ENCODE results near the gene ZFP91.
A peak's percentile ranks its signal among the peaks of the same experiment; 100 is the strongest.

ZFP91 gene

DNA sequence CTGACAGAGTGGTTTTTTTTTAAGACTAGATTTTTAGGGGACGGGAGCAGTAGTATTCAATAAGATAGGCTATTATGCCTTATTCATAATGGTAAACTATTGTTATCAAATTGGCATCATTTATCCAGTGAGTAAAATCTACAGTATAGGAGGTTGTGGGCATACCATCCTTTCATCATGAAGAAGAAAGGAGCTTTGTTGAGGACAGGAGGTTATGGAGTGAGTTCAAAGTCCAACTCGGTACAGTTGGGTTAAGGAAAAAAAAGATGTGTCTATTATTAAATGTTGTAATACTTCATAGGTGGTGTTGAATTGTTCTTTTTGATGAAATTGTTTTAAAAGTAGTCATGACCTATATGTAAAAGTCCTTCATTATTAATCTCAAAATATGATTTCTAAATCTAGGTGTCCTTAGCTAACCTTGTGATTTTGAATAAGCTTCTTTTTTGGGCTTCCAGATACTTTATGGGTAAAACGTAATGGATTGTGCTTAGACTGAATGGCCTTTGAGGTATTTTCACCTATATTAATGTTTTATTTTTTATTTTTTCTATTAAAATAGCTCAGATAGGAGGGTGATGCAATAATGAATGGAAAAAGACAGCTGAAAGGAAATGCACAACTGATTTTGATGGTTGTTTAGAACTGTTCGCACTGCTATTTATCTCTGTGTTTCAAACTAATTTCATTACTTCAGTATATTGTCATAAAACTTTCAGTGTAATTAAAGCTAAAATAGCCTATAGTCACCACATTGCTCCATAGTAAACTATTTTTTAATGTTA is 28.3 kb downstream of the ZFP91 start:
- peak overlapping the region; percentile 3 for H3K27ac Mint-ChIP-seq
- DNase-seq (no peak), ATAC-seq (no peak)
- no peak overlapping the region for H3K4me3 Mint-ChIP-seq
- H3K4me1 Mint-ChIP-seq = peaks cover 59% of the 10 kb centered on the region
- no peaks in the 10 kb centered on the region for H3K9me3 Mint-ChIP-seq
- H3K36me3 Mint-ChIP-seq (ENCODE audit: low read depth) = peaks cover 56% of the 10 kb centered on the region
- H3K27me3 Mint-ChIP-seq = no peaks in the 10 kb centered on the region

DNA sequence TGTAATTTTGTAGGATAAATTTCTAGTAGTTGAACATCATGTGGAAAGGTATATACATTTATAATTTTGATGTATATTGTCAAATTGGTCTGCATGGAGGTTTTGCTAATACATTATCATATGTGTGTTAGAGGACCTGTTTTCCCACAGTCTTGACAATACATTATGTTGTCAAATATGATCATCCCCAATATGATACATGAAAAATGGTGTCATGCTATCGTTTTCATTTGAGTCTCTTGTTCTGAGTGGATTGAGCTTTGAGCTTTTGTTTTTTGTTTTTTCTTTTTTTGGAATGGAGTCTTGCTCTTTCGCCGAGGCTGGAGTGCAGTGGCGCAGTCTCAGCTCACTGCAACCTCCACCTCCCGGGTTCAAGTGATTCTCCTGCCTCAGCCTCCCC is 29.5 kb downstream of the ZFP91 start:
- no peak overlapping the region for H3K4me3 Mint-ChIP-seq
- peaks cover 56% of the 10 kb centered on the region for H3K36me3 Mint-ChIP-seq (ENCODE audit: low read depth)
- H3K4me1 Mint-ChIP-seq = peaks cover 56% of the 10 kb centered on the region
- no peaks in the 10 kb centered on the region for H3K27me3 Mint-ChIP-seq
- DNase-seq = no peak
- H3K9me3 Mint-ChIP-seq = no peaks in the 10 kb centered on the region
- no peak for ATAC-seq
- H3K27ac Mint-ChIP-seq = no peak overlapping the region

DNA sequence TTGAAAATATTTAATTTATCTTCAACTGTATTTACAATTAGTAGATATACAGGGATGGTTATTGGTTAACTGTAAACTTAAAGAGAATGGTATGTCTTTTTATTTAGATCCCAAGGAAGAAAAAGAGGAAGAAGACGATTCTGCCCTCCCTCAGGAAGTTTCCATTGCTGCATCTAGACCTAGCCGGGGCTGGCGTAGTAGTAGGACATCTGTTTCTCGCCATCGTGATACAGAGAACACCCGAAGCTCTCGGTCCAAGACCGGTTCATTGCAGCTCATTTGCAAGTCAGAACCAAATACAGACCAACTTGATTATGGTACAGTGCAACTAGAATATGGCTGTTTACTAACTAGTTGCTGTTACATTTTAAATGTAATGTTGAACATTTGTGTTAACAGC is 30.9 kb downstream of the ZFP91 start:
- no peaks in the 10 kb centered on the region for H3K9me3 Mint-ChIP-seq
- ATAC-seq (no peak), DNase-seq (no peak)
- H3K27me3 Mint-ChIP-seq = no peaks in the 10 kb centered on the region
- peaks cover 56% of the 10 kb centered on the region for H3K36me3 Mint-ChIP-seq (ENCODE audit: low read depth)
- no peak overlapping the region for H3K4me3 Mint-ChIP-seq
- H3K27ac Mint-ChIP-seq = no peak overlapping the region
- peaks cover 44% of the 10 kb centered on the region for H3K4me1 Mint-ChIP-seq

DNA sequence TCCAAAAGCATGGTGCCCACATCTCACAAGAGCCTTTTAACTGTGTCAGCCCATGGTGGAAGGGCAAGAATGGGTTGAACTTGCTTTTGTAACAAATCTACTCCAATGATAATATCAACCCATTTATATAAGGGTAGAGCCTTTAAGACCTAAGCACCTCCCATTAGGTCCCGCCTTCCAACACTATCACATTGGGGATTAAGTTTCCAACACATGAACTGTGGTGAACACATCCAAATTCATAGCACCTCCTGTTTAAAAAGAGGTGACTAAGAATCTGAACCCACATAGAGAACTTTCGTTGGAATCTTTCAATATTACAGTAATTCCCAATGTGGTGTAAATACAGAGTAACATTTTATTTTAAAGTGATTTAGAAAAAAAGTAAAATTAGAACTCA is 34.4 kb downstream of the ZFP91 start:
- Mint-ChIP-seq H3K4me3 (no peak overlapping the region), H3K9me3 (no peaks in the 10 kb centered on the region), H3K36me3 (ENCODE audit: low read depth) (peaks cover 73% of the 10 kb centered on the region), H3K27ac (no peak overlapping the region), H3K27me3 (no peaks in the 10 kb centered on the region), H3K4me1 (peaks cover 20% of the 10 kb centered on the region)
- no peak for ATAC-seq
- DNase-seq = no peak

DNA sequence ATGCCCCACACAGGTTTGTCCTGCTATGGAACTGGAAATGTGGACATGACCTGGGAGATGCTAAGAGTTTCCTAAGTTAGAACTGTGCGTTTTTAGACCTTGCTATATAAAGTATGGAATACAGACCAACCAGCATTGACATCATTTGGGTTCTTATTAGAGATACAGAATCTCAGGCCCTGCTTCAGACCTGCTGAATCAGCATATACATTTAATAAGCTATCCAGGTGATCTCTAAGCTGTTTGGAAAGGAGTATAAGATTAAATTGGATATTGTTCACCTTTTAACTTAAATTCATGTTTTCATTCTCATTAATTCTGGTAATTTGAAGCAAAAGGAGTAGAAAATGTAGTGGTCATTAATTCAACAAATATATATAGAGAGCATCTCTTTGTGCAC is 36.7 kb downstream of the ZFP91 start:
- Mint-ChIP-seq H3K4me3 (no peak overlapping the region), H3K27me3 (no peaks in the 10 kb centered on the region), H3K36me3 (ENCODE audit: low read depth) (peaks cover 83% of the 10 kb centered on the region), H3K4me1 (peaks cover 17% of the 10 kb centered on the region), H3K27ac (no peak overlapping the region), H3K9me3 (no peaks in the 10 kb centered on the region)
- no peak for ATAC-seq
- DNase-seq = no peak

DNA sequence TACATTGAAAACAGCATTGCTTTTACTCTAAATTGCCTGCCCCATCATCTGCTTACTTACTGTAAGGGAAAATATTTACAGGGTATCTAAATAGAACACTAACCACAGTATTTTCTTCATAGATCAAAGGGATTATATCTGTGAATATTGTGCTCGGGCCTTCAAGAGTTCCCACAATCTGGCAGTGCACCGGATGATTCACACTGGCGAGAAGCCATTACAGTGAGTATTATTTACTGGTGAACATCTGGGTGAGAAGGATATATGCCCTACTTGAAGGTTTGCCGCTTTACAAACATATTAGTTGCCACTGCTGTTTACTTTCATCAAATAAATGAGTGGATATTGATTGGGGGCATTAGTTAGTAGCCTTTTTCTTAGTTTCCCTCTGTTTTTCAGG is 37.7 kb downstream of the ZFP91 start:
- ATAC-seq (no peak), DNase-seq (no peak)
- Mint-ChIP-seq H3K4me1 (peaks cover 17% of the 10 kb centered on the region), H3K36me3 (ENCODE audit: low read depth) (peaks cover 77% of the 10 kb centered on the region), H3K27me3 (no peaks in the 10 kb centered on the region), H3K9me3 (no peaks in the 10 kb centered on the region), H3K4me3 (no peak overlapping the region), H3K27ac (no peak overlapping the region)

DNA sequence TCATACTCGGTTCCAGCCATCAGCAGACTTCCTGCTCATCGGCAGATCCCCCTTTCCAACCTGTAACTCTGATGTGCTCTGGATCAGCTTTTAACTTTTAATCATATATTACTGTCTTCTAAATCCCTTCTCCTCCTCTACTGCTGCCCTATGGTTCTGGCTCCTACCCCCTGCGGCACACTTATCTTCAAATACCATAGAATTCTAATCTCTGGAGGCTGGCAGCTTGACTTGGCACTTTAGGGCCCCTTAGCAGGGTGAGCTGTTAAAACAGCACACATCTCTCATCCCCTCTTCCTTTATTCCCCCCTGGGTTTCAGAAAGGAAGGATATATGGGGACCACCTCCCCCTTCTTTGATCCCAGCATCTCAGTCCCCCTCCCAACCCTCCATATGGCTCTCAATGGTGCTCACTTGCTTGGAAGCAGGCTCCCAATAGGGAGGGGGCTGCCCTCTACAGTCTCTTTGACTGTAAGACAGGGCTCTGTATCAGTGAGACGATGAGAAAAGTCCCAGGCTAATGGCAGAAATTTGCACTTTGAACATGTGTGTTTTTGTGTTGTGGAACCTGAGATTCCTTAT is 39.2 kb downstream of the ZFP91 start:
- H3K9me3 Mint-ChIP-seq = no peaks in the 10 kb centered on the region
- no peak overlapping the region for H3K4me3 Mint-ChIP-seq
- DNase-seq = no peak
- no peaks in the 10 kb centered on the region for H3K27me3 Mint-ChIP-seq
- peak; percentile 63 for ATAC-seq
- peaks cover 19% of the 10 kb centered on the region for H3K4me1 Mint-ChIP-seq
- peaks cover 73% of the 10 kb centered on the region for H3K36me3 Mint-ChIP-seq (ENCODE audit: low read depth)
- no peak overlapping the region for H3K27ac Mint-ChIP-seq

DNA sequence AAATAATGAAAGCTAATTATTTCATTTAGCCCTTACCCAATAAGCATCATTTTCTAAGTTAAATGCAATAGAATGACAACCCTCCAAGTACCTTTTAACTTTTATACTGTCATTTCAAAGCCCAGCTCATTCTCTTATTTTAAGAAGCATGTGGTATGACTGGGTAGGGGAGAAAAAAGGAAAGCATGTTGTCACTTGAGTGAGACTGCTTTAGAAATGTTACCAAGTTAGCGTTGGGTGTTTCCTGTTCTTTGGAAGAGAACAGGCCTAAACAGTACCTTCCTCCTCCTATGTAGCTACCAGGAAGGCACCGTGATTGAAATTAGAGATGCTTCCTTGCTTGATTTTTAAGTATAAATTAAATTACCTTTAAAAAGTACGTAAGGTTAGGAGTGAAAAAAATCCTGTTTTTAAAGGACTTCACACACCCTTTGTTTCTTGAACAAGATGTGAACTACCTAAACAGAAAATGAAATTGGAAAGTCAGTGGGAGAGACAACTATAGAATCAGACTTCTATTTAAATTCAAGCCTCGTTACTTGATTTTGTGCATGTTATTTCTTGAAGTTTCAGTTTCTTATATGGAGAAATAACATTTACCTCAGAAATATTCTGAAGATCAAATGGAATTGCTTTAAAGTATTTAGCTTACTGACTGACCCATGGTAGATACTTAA is 42.9 kb downstream of the ZFP91 start:
- H3K27ac Mint-ChIP-seq = peak overlapping the region; percentile 1
- H3K9me3 Mint-ChIP-seq = no peaks in the 10 kb centered on the region
- no peaks in the 10 kb centered on the region for H3K27me3 Mint-ChIP-seq
- ATAC-seq = no peak
- H3K36me3 Mint-ChIP-seq (ENCODE audit: low read depth) = peaks cover 67% of the 10 kb centered on the region
- no peak for DNase-seq
- H3K4me1 Mint-ChIP-seq = peaks cover 18% of the 10 kb centered on the region
- H3K4me3 Mint-ChIP-seq = no peak overlapping the region

DNA sequence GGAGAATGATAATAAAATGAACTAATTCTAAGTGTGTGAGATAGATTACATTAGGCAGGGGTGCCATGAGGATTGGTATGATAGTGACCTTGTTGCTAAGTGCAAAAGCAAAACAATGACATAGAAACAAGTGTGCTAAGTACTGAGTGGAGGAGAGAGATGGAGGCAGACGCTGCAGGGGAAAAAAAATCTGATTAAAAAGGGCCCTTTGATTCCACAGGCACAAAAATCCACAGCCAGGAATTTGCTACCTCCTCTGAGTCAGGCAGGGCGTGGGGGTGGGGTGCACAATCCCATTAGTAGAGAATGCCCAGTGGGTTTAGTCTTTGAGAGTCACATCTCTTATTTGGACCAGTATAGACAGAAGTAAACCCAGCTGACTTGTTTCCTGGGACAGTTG is 43.5 kb downstream of the ZFP91 start, which contains the start of gene CNTF:
CNTF (plus strand) TSS at position 322 of the 400 bp plus-strand sequence. CDS start 88 bp downstream, outside the sequence.
- Mint-ChIP-seq H3K27me3 (no peaks in the 10 kb centered on the region), H3K27ac (peak within 1 kb of the TSS; percentile 1), H3K36me3 (ENCODE audit: low read depth) (peaks cover 66% of the 10 kb centered on the region), H3K9me3 (no peaks in the 10 kb centered on the region), H3K4me1 (peaks cover 19% of the 10 kb centered on the region), H3K4me3 (no peak within 1 kb of the TSS)
- DNase-seq (no peak), ATAC-seq (no peak)

DNA sequence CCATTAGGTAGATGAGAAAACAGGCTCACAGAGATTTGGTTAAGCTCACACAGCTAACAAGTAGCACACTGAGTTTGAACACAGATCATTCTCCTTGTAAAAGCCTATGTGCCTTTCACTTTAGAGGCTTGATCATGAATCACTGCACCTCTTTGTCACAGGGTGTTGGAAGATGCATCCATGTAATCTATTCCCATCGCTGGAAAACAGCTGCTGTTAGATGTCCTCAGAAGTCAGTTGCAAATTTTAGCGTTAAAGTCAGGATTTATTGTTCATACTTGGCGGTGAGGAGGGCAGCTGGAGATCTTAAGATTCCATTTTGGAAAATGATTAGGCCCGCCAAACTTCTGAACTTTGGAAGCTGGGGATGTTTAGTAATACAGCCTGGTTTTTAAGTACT is 46.2 kb downstream of the ZFP91 start:
- Mint-ChIP-seq H3K36me3 (ENCODE audit: low read depth) (peaks cover 44% of the 10 kb centered on the region), H3K4me1 (peaks cover 25% of the 10 kb centered on the region), H3K27me3 (no peaks in the 10 kb centered on the region), H3K9me3 (no peaks in the 10 kb centered on the region), H3K27ac (no peak overlapping the region), H3K4me3 (no peak overlapping the region)
- DNase-seq (no peak), ATAC-seq (no peak)

DNA sequence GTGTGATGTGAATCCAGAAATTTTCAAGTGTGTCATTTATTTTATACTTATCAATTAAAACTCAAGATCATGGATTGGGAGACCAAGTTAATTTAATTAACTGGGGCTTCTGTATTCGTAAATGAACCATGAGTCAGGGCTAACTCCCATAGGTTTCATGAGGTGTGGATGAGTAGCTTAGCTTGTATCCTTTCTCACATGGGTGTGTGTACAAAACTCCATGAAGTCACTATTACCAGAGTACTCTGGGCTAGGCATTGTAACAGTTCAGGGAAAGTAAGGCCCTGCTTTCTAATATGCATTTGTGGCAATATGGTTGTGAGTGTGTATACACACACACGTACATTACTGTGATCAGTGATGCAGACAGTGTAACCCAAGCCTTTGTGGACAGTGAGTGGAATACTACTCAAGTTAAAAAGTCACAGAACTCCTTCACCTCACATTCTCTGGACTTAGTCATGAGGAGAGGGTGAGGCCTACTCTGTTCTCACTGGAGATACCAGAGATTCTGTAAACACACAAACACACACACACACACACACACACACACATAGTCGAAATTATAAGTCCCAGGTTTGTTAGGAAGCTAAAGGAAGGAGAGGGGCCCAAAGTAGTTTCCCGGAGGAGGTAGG is 47.1 kb downstream of the ZFP91 start:
- H3K27me3 Mint-ChIP-seq = no peaks in the 10 kb centered on the region
- peaks cover 39% of the 10 kb centered on the region for H3K36me3 Mint-ChIP-seq (ENCODE audit: low read depth)
- H3K9me3 Mint-ChIP-seq = no peaks in the 10 kb centered on the region
- peaks cover 21% of the 10 kb centered on the region for H3K4me1 Mint-ChIP-seq
- DNase-seq (no peak), ATAC-seq (no peak)
- H3K27ac Mint-ChIP-seq = no peak overlapping the region
- no peak overlapping the region for H3K4me3 Mint-ChIP-seq

DNA sequence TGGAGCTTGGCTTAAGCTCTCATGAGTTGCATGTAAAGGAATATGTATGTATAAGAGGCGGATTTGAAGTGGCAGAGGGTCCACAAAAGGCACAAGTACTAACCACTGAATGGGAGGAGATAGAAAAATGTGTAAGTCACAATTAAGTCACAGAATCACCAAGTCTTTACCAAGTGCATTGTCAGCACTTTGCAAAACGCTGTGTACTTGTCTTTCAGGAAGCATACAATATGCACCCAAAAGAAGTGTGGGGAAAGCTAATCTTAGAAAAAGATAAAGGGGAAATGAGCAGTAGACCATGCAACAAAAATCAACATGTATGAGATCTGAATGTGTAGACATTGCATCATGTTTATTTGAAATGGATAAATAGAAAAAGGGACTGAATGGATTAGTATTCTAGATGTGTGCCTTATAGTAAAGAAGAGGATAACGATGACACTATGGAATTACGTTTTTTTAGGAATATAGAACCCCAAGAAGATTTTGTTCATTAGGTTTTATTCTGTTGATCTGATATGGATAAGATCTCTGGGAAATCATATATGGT is 48.1 kb downstream of the ZFP91 start:
- ATAC-seq (no peak), DNase-seq (no peak)
- H3K36me3 Mint-ChIP-seq (ENCODE audit: low read depth) = peaks cover 37% of the 10 kb centered on the region
- peaks cover 12% of the 10 kb centered on the region for H3K4me1 Mint-ChIP-seq
- H3K9me3 Mint-ChIP-seq = no peaks in the 10 kb centered on the region
- H3K27me3 Mint-ChIP-seq = no peaks in the 10 kb centered on the region
- H3K4me3 Mint-ChIP-seq = no peak overlapping the region
- H3K27ac Mint-ChIP-seq = peak overlapping the region; percentile 1

DNA sequence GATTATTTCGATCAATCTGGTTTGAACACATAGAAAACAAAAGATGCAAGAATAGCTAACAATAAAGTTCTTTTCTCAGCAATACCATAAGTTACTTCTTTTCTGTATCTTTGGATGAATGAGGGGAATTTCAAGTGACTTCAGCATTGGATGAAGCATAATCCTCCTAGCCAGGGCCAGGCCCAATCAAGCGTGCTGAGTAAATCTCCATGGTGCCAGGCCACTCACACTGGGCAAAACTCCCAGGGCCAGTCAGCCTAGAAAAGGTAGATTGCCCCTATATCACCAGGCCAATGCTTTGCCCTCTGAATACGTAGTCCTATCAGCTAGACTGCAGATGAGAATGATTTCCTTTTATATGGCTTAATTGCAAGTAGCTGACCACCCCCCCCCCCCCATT is 49.6 kb downstream of the ZFP91 start:
- Mint-ChIP-seq H3K4me1 (peaks cover 9% of the 10 kb centered on the region), H3K27me3 (no peaks in the 10 kb centered on the region), H3K27ac (no peak overlapping the region), H3K36me3 (ENCODE audit: low read depth) (peaks cover 26% of the 10 kb centered on the region), H3K4me3 (no peak overlapping the region), H3K9me3 (no peaks in the 10 kb centered on the region)
- DNase-seq = no peak
- ATAC-seq = no peak

DNA sequence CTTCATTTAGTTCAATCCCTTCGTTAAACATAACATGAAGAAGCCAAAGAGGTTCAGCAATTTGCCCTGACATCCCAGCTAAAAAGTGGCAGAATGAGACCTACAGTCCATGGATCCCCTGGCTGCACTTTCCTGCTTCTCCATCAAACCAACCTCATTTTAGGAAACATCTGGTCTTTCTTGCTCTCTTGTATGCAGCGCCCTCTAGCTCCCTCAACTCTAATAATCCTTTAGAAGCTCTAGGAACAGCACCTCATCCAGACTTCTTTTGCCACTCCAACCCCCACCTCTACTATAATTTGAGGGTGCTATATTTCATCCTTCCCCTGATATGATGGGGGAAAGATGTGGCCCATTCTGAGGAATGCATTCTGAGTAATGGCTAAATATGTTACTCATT is 51.0 kb downstream of the ZFP91 start:
- H3K4me3 Mint-ChIP-seq = no peak overlapping the region
- DNase-seq = no peak
- peaks cover 9% of the 10 kb centered on the region for H3K4me1 Mint-ChIP-seq
- H3K27ac Mint-ChIP-seq = no peak overlapping the region
- no peaks in the 10 kb centered on the region for H3K27me3 Mint-ChIP-seq
- H3K36me3 Mint-ChIP-seq (ENCODE audit: low read depth) = peaks cover 15% of the 10 kb centered on the region
- no peaks in the 10 kb centered on the region for H3K9me3 Mint-ChIP-seq
- ATAC-seq = peak; percentile 70
